ENCODE results near the gene ISG20.

The ISG20 gene

DNA sequence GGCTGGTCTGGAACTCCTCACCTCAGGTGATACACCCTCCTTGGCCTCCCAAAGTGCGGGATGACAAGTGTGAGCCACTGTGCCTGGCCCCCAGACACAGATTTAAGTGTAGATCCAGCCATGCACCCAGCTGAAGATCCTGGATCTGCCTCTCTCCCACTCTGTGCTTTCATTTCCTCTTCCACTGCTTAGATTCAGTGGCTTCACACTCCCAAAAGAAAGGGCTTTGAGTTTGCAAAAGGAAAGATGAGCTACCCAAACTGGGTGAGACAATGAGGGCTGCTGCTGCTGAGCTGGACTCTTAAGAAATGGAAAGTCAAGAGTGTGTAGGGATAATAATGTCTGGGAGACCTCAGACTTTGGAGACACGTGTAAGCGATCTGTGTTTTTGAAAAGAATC, 45.5 kb downstream of the ISG20 start:
- DNase-seq (ENCODE audit: low read depth in 2 of 2), result no peak

DNA sequence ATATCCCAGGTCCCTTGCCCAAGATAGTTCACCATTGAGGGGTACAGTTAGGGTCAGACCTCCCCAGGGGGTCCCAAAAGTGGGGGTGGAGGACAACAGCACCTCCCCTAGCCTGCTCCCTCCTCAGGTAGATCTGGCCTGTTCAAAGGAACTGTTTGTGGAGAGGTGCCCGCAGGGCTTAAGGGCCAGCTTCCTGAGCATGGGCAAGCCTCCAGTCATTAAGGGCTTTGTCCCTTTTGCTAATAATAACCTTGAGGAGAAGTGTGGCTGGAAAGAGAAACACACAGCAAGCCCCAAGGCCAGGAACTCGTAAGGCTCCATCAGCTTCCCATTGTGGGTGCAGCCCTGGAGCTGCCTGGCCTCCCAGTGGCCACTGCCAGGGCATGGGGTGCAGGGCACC, 47.4 kb downstream of the ISG20 start:
- no peak for DNase-seq (ENCODE audit: low read depth in 2 of 2)

DNA sequence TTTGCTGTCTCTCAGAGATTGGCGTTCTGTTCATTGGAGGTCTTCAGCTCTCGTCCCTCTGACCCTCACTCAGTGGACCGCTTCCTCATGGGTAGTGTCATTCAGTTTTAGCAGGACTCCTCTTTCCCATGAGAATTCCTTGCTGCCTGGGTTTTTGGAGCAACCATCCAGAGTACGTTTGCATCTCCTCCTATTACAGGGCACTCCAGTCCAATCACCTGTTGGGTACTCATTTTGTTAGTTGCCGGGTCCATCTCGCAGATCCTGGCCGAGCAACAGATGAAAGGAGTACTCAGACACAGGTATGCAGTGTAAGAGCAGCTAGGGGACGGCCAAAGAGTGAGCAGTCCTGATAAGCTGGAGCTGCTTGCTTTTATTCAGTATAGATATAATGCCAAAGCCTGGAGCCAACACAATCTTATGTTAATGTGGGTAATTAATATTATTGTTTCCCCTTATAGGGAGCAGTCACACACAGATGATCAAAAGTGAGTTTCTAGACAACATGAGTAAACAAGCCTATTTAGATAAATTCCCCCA, 49.6 kb downstream of the ISG20 start:
- no peak for DNase-seq (ENCODE audit: low read depth in 2 of 2)

DNA sequence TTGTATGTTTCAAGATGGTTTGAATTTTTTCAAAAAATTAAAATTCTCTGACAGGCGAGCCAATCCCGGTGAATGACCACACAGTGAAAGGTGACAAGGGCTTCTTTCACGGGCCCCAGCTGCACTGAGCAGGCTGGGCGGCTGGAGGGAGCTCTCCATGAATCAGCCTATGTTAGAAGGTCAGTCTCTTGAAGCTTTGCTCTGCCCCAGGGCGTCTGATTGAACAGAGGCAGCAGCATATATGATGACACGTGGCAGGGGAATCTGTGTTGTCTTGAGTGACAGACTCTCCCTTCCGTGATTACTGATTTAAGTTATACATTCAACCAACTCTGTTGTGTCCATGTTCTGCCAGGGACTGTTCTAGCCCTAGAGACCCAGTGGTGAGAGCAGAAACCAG, 51.5 kb downstream of the ISG20 start:
- no peak for DNase-seq (ENCODE audit: low read depth in 2 of 2)

DNA sequence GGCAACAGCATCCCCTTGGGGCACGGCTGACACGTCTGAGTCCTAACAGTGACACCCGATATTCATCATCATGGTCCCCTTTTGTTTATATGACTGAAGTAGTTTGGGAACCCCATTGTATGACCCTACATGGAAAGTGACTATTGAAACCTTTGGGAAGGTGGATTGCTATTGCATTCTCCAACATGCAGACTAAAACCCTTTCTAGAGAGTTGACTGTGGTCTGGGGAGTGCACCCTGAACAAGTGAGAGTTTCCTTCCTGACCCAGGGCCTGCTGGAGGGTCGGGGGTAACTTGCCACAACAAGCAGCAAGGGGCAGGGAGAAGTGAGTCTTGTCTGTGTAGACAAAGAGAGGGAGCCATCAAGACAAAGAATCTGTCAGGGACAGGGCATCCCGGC, 54.4 kb downstream of the ISG20 start:
- no peak for DNase-seq (ENCODE audit: low read depth in 2 of 2)

DNA sequence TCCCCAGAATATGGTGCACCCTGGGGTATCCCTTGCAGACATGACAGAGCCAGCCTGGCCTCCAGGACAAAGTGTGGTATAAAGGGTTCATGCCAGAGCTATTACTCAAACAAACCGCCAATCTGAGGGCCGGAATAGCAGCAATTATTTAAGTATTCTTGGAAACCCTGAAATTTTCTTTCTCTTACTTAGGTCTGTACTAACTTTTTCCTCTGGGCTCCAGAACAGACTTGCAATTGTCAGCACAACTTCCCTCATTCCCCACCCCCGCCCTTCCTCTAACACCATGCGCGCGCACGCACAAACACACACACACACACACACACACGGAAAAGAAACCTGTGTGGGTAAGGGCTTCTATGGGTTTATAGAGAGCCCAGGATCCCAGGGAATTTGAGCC, 56.3 kb downstream of the ISG20 start:
- no peak for DNase-seq (ENCODE audit: low read depth in 2 of 2)

DNA sequence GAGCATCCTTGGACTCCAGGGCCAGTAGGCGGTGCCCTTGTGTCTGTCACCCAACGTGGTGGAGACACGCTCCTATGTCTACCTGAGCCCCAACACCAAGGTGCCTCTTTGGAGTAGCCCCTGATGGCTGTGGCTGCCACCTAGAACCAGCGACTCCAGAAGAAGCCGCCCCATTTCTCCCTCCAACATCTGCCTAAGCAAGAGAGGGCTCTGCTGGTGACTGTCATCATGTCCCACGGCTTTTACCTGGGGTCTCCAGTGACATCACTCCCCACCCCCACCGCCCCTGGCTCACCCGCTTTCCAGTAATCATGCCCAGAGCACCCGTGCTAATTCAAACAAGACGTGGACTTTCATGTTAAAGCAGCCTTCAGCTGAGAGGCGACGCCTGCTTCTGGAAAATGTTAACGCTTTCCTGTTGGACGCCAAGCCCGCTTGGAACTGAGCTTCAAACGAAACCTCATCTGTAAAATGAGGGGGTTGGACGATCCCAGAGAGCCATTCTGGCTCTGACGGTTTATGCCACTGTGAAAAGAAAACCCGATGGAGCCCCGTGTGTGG, 57.0 kb downstream of the ISG20 start:
- DNase-seq (ENCODE audit: low read depth in 2 of 2), result no peak

DNA sequence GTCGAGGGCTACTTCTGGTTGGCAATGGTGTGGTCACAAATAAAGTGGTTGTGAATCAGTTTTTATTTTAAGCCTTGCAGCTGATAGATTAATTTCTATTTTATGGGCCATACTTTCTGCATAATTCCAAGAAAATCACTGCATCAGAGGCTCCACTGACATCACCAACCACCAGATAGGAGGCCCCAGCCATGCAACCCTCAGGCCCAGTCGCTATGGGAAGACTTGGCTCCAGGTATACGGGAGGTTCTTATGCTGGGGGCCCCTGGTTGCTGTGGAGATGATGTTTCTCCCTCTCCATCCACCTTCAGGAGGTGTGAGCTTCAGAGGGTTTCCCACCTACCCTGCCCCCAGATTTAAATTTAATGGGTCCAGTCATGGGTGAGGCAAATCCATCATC, 57.4 kb downstream of the ISG20 start:
- no peak for DNase-seq (ENCODE audit: low read depth in 2 of 2)

DNA sequence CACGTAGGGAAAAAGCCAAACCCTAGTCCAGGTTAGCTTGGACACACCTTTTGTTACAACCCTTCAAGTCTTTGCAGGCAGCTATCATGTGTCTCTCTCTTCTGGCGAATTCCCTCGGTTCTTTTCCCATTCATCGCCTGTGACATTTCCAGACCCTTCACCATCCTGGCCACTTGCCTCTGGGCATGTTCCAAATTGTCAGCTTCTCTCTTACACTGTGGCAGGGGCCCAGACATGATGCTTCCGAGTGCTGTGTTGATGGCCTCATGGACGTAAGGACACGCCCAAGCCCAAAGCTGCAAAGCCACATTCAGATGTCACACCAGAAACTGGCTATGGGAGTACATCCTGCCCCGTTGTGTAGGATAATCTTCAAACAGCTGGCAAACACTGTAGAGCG, 58.5 kb downstream of the ISG20 start:
- no peak for DNase-seq (ENCODE audit: low read depth in 2 of 2)

DNA sequence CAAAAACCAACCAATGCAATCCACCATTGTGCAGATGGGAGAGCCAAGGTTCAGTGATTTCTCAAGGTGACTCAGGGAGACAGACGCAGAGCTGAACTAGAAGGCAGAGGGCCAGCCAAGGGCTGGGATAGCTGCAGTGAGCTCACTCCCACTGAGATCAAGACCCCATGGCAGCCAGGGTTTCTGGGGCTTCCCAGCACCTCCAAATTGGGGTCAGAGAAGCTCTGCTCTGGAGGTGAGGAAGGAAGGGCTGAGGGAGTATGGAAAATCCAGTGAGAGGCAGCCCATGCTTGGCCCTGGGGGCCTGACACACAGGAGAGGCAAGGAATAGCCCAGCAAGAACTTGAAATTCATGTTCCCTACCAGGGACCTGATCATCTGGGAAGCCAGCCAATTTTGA, 61.0 kb downstream of the ISG20 start:
- no peak for DNase-seq (ENCODE audit: low read depth in 2 of 2)

DNA sequence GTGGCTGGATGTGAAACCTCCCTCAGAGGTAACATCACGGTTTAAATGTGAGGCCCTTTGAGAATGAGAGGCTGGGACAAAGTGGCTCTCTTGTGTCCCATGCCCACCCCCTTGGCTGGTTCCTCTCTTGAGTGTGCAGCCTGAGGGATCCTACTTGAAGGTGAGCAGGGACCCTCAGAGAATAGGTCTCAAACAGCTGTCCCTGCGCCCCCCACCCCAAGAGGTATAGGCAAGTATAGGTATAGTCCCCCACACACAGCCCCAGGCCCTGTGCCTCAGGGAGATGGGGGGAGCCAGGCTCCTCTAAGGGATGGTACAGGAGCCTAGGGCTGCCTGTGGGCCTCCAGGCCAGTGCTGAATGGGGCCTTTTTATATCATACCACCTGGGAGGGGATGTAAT, 61.9 kb downstream of the ISG20 start:
- DNase-seq (ENCODE audit: low read depth in 2 of 2), result no peak

DNA sequence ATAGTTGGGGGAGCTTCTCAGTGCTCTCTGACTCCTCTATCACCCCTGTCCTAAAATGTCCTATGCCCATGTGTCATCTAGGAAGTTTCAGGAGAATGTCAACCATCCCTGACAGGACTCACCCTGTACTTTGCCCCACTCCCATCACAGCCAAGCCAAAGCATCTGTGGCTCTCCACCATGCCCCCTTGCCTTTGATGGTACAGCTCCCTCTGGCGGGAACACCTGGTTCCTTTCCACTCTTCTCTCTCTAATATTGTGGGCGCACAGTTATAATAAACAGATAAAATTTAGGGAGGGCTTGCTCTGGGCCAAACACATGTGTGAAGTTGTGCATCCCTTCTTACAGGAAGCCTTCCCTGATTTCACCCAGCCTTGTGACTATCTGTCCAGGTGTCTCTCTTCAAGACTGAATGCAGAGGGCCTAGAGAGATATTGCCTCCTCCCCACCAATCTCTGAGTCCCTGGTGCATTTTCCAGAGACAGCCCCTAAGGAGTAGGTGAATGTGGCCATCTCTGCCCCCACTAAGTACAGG, 62.8 kb downstream of the ISG20 start:
- DNase-seq (ENCODE audit: low read depth in 2 of 2), result no peak

DNA sequence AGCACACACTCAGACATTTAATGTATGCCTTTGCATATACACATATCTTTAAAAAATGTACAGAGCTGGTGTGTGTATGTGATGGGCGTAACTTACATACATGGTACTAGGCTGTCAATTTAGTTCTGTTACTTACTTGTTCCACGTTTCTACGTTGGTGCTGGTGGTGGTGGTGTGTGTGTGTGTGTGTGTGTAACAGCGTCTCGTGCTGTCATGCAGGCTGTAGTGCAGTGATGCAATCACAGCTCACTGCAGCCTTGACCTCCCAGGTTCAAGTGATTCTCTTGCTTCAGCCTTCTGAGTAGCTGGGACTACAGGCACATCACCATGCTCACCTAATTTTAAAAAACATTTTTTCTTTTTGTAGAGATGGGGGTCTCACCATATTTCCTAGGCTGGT, 64.2 kb downstream of the ISG20 start:
- no peak for DNase-seq (ENCODE audit: low read depth in 2 of 2)

DNA sequence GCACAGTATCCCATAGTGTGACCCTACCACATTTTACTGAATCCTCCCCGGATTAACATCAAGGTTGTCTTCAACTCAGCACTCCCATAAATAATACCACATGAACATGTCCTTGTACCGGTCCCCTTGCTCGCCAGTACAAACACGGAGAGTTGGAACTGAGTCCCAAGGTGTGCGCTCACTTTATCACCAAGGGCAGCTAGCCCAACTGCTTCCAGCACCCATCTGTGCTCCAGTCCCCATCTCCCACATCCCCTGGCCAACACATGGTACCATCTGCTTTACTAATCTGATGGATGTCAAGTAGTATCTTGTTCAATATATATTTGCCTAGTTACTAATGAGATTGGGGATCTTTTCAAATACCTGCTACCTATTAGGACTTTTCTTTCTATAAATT, 64.7 kb downstream of the ISG20 start:
- DNase-seq (ENCODE audit: low read depth in 2 of 2), result no peak

DNA sequence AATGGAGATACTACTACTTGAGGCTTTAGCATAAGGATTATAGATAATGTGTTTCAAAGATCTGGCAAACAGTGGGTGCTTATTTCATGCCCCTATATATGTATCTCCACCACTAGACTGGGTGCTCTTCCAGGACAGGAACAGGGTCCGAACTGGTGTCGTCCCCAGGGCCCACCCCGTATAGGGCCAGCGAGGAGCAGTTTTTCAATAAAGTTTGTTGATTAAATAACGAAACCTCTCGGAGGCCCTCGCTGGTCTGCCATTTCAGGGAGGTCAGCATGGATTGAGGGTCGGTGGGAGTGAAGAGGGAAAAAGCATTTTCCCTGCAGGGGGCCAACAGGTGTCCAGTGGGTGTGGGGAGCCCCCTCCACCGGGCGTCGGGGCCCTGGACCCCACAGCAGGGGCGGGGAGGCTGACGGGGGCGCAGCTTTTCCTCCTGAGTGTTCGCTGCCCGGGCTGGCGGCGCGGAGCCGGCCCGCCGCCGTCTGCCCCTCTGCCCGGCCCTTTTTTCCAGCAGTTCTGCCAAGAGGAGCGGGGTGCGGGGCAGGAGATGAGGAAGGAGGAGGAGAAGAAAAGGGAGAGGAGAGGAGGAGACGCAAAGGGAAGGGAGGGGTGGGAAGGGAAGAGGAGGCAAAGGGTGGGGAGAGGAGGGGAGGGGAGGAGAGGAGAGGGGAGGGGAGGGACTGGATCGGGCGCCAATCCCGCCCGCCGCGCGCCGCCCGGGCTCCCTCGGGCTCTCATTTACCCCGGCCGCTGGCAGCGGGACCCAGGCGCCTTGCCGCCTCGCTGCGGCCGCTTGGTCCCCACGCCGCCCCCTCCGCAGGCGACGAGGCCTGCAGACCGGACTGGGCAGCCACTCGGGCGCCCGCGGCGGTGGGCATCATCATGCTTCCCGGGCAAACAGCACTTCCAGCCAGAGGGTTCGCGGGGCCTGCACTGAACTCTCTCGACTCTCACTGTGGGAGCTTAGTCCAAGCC, 66.3 kb downstream of the ISG20 start:
- no peak for DNase-seq (ENCODE audit: low read depth in 2 of 2)

DNA sequence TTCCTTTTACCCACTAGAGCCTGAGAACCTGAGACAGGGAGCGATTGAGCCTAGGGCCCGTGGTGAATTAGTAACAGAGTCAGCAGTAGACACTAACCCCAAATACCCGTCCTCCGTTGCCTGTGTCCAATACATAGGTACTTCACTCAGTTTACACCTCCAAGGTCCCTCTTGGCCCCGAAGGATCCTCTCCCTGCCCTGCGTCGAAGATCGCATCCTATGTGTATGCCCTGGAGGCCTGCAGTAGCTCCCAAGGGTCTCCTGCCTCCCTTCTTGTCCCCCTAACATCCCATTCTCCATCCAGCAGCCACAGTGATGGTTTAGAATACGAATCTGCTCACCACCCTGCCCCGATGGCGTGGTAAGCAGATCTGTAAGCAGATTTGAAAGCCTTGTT, 67.0 kb downstream of the ISG20 start:
- no peak for DNase-seq (ENCODE audit: low read depth in 2 of 2)
